ENCODE measurements around the gene ATG7.

The ATG7 gene

GRCh38 chr3:11282250-11283138 is 10.3 kb downstream of the ATG7 start:
- no peak for TF ChIP-seq CTCF (IDR thresholded peaks at IDR 0.05; ENCODE audit: low read depth, low read length, missing control alignments)
- no peak overlapping the region for H3K27ac ChIP-seq

GRCh38 chr3:11283139-11283475 is 10.9 kb downstream of the ATG7 start:
- Histone ChIP-seq H3K36me3 (replicated peaks) (peaks cover 3% of the 10 kb centered on the region), H3K4me3 (ENCODE audit: low read depth, low read length) (no peak overlapping the region), H3K27me3 (replicated peaks) (no peaks in the 10 kb centered on the region), H3K27ac (no peak overlapping the region)
- DNase-seq = no peak
- in situ Hi-C loops (cut with HindIII; ENCODE audit: low pct_ligation_motif_present, low sequenced_read_pairs) = no loop called here
- TF ChIP-seq CTCF (IDR thresholded peaks at IDR 0.05; ENCODE audit: low read depth, low read length, missing control alignments) = no peak

More at GRCh38 chr3:11282250-11283138, 10.3 kb downstream of the ATG7 start:
- no peak for DNase-seq
- in situ Hi-C loops (cut with HindIII; ENCODE audit: low pct_ligation_motif_present, low sequenced_read_pairs) = no loop called here
- Histone ChIP-seq H3K36me3 (replicated peaks) (peaks cover 3% of the 10 kb centered on the region), H3K4me3 (ENCODE audit: low read depth, low read length) (no peak overlapping the region), H3K27me3 (replicated peaks) (no peaks in the 10 kb centered on the region)

GRCh38 chr3:11284011-11284410 is 11.8 kb downstream of the ATG7 start:
- Histone ChIP-seq H3K36me3 (replicated peaks) (peaks cover 3% of the 10 kb centered on the region), H3K4me3 (ENCODE audit: low read depth, low read length) (no peak overlapping the region), H3K27ac (no peak overlapping the region), H3K27me3 (replicated peaks) (no peaks in the 10 kb centered on the region)
- TF ChIP-seq CTCF (IDR thresholded peaks at IDR 0.05; ENCODE audit: low read depth, low read length, missing control alignments) = no peak
- in situ Hi-C loops (cut with HindIII; ENCODE audit: low pct_ligation_motif_present, low sequenced_read_pairs) = no loop called here
- DNase-seq = no peak

GRCh38 chr3:11285471-11285870 is 13.3 kb downstream of the ATG7 start:
- no peak for TF ChIP-seq CTCF (IDR thresholded peaks at IDR 0.05; ENCODE audit: low read depth, low read length, missing control alignments)
- Histone ChIP-seq H3K27ac (no peak overlapping the region), H3K4me3 (ENCODE audit: low read depth, low read length) (no peak overlapping the region), H3K36me3 (replicated peaks) (peaks cover 3% of the 10 kb centered on the region), H3K27me3 (replicated peaks) (no peaks in the 10 kb centered on the region)
- in situ Hi-C loops (cut with HindIII; ENCODE audit: low pct_ligation_motif_present, low sequenced_read_pairs) = no loop called here
- DNase-seq = no peak

- Histone ChIP-seq H3K36me3 (replicated peaks) (peaks cover 3% of the 10 kb centered on the region), H3K27me3 (replicated peaks) (no peaks in the 10 kb centered on the region), H3K4me3 (ENCODE audit: low read depth, low read length) (no peak overlapping the region), H3K27ac (peak overlapping the region; percentile 82)
- DNase-seq = no peak
- in situ Hi-C loops (cut with HindIII; ENCODE audit: low pct_ligation_motif_present, low sequenced_read_pairs) = no loop called here
- no peak for TF ChIP-seq CTCF (IDR thresholded peaks at IDR 0.05; ENCODE audit: low read depth, low read length, missing control alignments)
These were observed 15.2 kb downstream of the ATG7 start for GRCh38 chr3:11287404-11287803.
